ENCODE measurements around the gene PARD3B.

Gene PARD3B

DNA sequence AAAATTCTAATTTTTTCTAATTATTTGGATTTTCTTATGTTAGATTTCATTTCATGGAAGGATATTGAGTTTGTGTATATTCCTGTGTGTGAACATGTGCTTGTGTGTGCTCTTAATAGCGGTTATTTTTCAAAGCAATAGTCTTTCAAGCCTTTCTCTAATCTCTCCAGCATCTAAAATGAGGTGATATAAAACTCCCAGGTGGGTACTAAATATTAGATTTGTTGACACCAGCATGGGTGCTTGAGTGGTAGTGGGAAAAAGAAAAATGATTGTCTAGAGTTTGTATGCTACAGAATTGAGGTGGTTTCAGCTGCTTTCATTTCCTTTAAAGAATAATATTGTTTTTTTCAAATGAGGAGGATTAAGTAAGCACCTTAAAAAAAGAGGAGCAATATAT, 296.8 kb downstream of the PARD3B start:
- Histone ChIP-seq H3K36me3 (ENCODE audit: control insufficient read depth, insufficient read depth, low read length) (no peaks in the 10 kb centered on the region), H3K27me3 (replicated peaks; ENCODE audit: control insufficient read depth, insufficient read depth, low read length) (no peaks in the 10 kb centered on the region), H3K4me3 (replicated peaks; ENCODE audit: low read depth, low read length) (no peak overlapping the region)
- DNase-seq (ENCODE audit: extremely low read depth, insufficient read length): no peak
- TF ChIP-seq, protein P1, sequence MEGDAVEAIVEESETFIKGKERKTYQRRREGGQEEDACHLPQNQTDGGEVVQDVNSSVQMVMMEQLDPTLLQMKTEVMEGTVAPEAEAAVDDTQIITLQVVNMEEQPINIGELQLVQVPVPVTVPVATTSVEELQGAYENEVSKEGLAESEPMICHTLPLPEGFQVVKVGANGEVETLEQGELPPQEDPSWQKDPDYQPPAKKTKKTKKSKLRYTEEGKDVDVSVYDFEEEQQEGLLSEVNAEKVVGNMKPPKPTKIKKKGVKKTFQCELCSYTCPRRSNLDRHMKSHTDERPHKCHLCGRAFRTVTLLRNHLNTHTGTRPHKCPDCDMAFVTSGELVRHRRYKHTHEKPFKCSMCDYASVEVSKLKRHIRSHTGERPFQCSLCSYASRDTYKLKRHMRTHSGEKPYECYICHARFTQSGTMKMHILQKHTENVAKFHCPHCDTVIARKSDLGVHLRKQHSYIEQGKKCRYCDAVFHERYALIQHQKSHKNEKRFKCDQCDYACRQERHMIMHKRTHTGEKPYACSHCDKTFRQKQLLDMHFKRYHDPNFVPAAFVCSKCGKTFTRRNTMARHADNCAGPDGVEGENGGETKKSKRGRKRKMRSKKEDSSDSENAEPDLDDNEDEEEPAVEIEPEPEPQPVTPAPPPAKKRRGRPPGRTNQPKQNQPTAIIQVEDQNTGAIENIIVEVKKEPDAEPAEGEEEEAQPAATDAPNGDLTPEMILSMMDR (IDR thresholded peaks at IDR 0.05; ENCODE audit: insufficient read depth, low read length, poor library complexity, severe bottlenecking): no peak

DNA sequence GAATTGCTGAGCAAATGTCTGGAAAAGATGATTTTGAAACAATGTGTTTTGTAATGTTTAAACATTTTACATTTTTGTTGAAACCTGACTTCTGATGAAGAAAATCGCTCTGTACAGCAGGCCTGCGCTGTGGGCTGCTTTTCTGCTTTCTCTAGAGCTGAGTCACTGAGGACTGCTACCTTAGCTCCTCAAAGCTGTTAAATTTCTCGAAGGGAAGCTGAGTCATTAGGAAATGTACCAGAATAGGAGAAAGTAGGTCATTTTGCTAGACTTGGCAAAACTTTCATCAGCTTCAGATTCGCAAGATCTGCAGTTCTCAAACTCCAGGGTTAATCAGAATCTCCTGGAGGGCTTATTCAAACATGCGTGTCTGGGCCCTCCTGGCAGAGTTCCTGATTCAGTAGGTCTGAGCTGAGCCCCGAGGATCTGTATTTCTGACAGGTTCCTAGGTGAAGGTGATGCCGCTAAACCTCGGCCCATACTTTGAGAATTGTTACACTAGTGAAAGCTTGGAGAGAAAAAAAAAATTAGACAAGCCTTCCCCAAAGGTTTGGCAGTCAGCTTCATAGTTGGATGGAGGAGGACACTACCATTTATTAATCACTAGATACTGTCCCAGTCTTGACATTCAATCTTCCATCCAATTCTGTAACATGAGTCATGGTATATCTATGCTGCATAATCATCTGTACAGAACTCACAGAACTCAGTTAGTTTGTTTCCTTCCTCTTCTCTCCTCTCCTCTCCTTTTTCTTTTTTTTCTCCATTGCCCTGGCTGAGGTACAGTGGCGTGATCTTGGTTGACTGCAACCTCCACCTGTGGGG, 297.6 kb downstream of the PARD3B start:
- Histone ChIP-seq H3K36me3 (ENCODE audit: control insufficient read depth, insufficient read depth, low read length) (no peaks in the 10 kb centered on the region), H3K27me3 (replicated peaks; ENCODE audit: control insufficient read depth, insufficient read depth, low read length) (no peaks in the 10 kb centered on the region), H3K4me3 (replicated peaks; ENCODE audit: low read depth, low read length) (no peak overlapping the region)
- TF ChIP-seq, protein P1 (IDR thresholded peaks at IDR 0.05; ENCODE audit: insufficient read depth, low read length, poor library complexity, severe bottlenecking): no peak
- DNase-seq (ENCODE audit: extremely low read depth, insufficient read length): no peak

DNA sequence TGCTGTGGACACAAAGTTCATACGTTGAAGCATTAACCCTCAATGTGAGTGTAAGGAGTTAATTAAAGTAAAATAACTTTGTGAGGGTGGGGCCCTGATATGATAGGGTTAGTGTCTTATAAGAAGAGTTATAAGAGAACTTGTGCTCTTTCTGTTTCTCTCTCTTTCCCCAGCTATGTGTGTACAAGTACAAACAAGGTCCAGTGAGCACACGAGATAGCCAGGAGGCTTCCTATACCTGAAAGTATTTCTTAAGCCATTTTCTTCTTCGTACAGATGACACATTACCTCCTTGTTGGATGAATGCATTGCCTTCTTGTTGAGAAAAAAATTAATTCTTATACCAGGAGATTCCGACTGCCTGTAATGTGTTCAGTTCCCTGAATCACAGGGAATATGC, 301.2 kb downstream of the PARD3B start:
- Histone ChIP-seq H3K27me3 (replicated peaks; ENCODE audit: control insufficient read depth, insufficient read depth, low read length) (no peaks in the 10 kb centered on the region), H3K36me3 (ENCODE audit: control insufficient read depth, insufficient read depth, low read length) (no peaks in the 10 kb centered on the region), H3K4me3 (replicated peaks; ENCODE audit: low read depth, low read length) (no peak overlapping the region)
- TF ChIP-seq, protein P1 (IDR thresholded peaks at IDR 0.05; ENCODE audit: insufficient read depth, low read length, poor library complexity, severe bottlenecking): no peak
- DNase-seq (ENCODE audit: extremely low read depth, insufficient read length): no peak

DNA sequence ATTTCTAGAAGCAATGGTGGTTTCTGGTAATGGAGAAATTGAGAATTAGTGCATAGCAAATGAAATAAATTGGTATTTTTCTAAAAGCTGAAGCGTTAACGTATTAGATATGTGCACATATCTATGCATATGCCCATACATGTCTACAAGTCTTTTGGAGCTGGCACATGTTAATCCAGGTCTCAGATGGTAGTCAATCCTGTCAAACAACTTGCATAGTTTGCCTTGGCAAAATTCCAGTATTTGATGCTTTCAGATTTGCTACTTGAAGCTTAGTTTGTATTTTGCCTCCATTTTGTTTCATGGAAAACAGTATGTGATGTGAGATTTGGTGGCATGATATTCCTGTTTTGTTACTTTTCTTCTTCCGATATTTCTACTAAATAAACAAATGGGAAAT, 304.6 kb downstream of the PARD3B start:
- no peaks in the 10 kb centered on the region for H3K36me3 ChIP-seq (ENCODE audit: control insufficient read depth, insufficient read depth, low read length)
- DNase-seq (ENCODE audit: extremely low read depth, insufficient read length): no peak
- TF ChIP-seq, protein P1 (IDR thresholded peaks at IDR 0.05; ENCODE audit: insufficient read depth, low read length, poor library complexity, severe bottlenecking): no peak
- no peaks in the 10 kb centered on the region for H3K27me3 ChIP-seq (replicated peaks; ENCODE audit: control insufficient read depth, insufficient read depth, low read length)
- H3K4me3 ChIP-seq (replicated peaks; ENCODE audit: low read depth, low read length): no peak overlapping the region

DNA sequence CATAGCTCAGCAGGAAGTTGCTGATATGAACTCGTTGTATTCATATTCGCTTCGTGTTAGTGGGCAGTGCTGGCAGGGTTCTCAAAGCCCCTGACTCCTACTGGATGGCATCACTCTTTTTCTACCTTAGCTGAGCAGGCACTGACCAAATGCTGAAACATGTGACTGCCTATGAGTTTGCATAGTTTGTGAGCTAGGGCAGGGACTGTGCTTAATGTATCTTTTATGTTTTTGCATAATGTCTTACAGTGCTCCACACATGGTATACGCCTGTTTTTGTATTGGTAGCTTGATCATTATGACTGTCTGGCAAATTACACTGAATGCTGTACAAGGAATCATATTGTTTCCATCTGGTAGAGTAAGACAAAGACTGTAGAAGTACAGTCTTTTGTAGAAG, 305.3 kb downstream of the PARD3B start:
- TF ChIP-seq, protein P1 (IDR thresholded peaks at IDR 0.05; ENCODE audit: insufficient read depth, low read length, poor library complexity, severe bottlenecking): no peak
- no peak for DNase-seq (ENCODE audit: extremely low read depth, insufficient read length)
- Histone ChIP-seq H3K36me3 (ENCODE audit: control insufficient read depth, insufficient read depth, low read length) (no peaks in the 10 kb centered on the region), H3K27me3 (replicated peaks; ENCODE audit: control insufficient read depth, insufficient read depth, low read length) (no peaks in the 10 kb centered on the region), H3K4me3 (replicated peaks; ENCODE audit: low read depth, low read length) (no peak overlapping the region)
